Forelimb muscle (tissue), 1 donor: Measurements from ENCODE around the gene TOMM7. TPM values are rescaled to one million over a fixed set of nuclear protein-coding genes. Genes with fewer than 3 reads are reported as not detected.
"Not testable (repeated sequence)": the region's sequence is repeated elsewhere in the genome, so short reads cannot be mapped to it uniquely, and the experiment has no call there.

Experiments
- DNase-seq: peaks from one replicate; pipeline ENCODE4 v3.0.0-alpha.2; 2013; ENCODE audit warnings: low read depth
- polyA plus RNA-seq: library from polyadenylated mRNA; unstranded; fragments of 120-200 nt; gene quantifications from one replicate; pipeline ENCODE4 v1.2.1, GENCODE V29; 2013; ENCODE audit not compliant: insufficient read length

Gene TOMM7
- polyA plus RNA-seq, 1 donor = 807 TPM

DNA sequence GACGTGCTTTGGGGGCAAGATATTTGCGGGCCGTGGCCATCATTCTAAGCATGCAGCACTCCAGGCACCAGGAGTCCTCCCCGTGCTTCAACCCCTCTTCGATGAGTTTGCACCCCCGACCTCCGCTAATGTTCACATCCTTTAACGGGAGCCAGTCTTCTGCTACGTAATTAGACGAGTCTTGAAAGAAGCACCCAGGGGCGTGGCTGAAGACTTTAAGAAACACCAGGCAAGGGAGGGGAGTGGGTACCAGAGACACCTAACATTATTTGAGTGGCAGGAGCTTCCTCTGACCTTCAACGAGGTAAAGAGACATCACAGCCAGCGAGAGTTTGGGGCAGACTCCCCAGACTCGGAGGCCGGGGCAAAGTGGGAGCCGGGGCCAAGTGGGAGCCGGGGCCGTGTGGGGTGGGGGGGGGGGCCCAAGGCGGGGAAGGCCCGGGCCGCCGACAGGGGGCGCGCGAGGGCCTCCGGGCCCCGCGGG lies 31.1 kb upstream of the TOMM7 start:
- no peak for DNase-seq

DNA sequence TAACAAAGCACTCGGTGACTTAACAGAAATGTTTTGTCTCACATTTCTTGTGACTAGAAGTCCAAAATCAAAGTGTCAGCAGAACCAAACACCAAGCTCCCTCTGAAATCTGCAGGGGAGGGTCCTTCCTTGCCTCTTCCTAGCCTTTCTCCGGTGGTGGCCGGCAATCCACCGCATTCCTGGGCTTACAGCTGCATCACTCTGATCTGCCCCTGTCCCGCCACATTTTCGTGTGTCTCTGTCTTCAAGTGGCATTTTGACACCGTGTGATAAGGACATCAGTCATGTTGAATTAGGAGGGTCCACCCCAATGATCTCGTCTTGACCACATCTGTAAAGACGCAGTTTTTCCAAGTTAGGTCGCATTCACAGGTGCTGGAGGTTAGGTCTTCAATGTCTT lies 30.5 kb upstream of the TOMM7 start:
- DNase-seq = no peak

DNA sequence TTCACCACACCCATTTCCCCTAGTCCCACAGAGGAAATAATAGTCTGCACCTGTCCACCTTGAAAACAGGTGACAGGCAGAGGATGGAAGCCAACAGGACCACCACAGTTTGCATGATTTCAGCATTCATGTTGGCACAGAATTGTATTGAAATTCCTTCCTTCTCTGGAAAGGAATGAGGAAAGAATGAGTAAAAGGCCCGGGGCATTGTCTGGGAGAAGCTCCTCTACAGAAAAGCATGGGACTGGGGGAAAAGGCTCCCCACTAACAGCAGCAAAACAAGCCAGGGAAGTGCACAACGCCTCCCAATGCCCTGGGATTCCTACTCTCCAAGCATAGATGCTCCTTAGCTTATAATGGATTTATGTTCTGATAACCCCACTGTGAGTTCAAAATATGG lies 28.5 kb upstream of the TOMM7 start:
- DNase-seq = no peak

DNA sequence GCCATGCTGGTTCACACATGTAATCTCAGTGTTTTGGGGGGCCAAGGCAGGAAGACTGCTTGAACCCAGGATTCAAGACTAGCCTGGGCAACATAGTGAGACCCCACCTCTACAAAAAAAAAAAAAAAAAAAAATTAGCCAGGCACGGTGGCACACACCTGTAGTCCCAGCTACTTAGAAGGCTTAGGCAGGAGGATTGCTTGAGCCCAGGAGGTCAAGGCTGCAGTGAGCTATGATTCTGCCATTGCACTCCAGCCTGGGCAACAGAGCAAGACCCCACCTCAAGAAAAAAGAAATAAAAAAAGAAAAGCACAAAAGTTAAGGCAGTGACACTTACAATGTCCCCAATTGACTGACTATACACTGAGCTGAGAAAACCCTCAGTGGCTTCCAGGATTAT lies 27.7 kb upstream of the TOMM7 start:
- DNase-seq = not testable (repeated sequence)

DNA sequence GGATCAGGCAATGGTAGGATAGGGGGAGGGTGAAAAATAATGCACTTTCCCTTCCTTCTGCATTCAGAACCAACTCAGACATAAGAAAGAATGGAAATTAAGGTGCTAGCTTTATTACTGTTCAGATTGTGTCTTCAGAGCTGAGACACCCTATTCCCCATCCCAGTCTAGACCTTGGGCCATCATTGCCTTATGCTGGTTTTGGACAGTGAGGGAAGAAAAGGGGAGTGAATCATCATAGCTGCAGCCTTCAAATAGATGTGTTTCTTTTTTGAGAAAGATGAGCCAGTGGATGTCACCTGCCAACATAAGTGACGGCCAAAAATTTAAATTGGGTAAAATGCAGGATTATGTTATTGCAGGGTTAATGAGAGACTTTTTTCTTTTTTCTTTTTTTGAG lies 27.0 kb upstream of the TOMM7 start:
- DNase-seq = no peak

DNA sequence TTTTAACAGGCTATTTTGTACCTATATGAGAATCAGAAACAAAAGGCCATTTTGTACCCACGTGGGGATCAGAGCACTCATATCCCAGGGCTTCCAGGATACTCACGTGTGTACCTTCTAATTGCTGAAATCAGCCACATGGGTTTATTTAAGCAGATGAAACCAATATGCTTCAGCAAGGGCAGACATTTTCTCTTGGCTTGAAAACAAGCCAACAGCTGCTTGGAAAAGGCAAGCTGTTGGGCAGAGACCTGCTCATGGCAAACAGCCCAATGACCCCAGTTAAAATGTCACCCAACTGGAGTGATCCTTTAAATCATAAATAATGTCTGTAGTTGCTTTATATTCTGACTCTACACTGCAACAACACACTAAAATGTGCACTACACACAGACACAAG lies 26.5 kb upstream of the TOMM7 start:
- no peak for DNase-seq

DNA sequence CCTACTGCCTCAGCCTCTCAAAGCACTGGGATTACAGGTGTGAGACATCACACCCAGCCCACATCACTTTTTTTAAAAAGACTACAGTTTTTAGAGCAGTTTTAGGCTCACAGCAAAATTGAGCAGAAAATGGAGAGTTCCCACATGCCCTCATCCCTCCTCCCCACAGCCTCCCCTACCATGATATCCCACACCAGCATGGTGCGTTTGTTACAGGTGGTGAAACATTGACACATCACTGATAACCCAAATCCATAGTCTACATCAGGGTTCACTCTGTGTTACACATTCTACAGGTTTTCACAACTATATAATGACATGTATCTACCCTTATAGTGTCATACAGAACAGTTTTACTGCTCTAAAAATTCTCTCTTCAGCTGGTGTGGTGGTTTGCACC lies 24.3 kb upstream of the TOMM7 start:
- DNase-seq = no peak

DNA sequence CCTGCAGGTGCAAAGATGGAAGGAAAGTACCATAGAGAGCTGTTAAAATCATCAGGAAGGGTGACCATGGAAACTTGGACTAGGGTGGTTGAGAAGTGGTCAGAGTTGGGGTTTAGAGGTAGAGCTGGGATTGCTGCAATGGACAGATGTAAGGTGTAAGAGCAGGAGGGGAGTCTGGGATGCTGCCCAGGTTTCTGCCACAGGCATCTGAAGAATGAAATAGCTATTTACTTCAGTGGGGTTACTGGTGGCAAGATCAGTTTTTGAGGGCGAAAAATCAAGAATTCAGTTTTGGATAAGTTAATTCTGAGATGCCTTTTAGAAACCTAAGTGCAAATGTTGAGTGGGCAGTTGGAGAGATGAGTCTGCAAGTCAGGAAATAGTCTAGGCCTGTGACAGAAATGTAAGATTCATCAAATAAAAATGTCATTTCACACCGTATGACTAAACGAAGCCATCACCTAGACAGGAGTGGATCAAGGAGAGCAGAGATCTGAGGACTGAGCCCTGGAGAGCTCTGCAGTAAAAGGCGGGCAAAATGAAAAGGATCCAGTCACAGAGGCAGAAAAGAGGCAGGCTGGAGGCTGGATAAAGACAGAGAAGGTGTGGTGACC lies 22.7 kb upstream of the TOMM7 start:
- DNase-seq = no peak

DNA sequence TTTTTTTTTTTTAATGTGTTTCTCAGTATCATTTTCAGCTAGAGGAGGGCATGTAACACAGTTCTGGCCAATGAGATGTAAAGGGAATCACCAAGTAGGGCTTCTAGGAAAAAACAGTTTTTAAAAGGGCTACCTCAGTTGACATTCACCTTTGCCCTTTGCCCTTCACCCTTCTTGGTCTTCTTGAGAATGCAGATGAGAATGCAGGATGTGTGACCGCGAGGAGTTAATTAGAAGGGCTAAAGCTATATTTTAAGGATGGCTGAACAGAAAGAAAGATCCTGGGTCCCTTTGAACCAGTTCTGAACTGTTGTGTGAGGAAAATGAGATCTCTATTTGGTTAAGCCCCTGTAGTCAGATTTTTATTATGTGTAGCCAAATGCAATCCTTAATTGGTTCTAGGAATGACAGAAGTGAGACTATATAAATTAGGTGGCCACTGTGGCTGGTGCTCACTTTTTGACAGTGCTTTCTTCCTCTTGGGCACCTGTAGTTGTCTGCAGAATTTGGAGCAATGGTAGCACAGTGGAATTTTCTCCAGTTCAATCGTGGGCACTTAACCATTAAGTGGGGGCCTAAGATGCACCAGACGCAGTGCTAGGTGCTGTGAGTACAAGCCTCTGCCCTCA lies 21.1 kb upstream of the TOMM7 start:
- DNase-seq = no peak

DNA sequence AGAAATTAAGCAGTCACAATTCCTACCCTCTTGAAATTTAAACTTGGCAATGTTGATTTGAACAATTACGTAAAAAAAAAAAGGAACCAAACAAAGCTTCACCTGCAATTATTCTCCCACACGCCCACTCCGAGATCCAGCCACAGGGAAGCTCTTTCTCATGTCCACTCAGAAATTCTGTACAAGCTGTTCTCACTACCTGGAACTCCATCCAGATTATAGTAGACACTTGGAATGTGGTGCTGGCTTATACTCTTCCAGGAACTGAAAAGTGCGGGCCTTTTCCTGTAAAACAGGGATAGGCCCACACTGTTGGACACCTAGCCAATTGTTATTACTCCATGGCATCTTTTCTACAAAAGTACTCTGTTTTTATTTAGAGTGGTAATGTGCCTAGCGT lies 20.3 kb upstream of the TOMM7 start:
- no peak for DNase-seq

DNA sequence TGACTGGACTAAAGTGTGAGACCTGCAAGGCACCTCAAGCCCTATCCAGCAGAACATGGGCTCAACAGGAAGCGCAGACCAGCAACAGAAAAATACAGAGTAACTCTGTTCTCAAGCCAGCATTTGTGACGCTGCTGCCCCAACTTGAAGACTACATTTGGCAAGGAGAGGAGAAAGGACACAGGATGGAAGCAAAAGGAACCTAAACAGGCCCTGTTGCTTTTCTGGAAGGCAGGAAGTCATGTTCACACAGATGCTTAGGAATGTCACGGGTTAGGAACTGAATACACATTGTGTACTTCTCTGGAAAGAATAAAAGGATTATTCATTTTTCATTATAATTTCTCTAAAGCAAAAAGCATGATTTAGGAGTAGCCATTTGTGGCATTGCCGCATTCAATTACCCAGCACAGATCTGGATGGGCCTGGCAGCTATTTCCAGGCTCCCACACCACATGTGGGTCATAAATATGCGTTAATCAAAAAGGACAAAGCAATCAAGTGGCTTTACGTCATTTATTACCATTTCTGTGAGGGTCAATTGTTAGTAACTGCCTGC lies 19.8 kb upstream of the TOMM7 start:
- no peak for DNase-seq

DNA sequence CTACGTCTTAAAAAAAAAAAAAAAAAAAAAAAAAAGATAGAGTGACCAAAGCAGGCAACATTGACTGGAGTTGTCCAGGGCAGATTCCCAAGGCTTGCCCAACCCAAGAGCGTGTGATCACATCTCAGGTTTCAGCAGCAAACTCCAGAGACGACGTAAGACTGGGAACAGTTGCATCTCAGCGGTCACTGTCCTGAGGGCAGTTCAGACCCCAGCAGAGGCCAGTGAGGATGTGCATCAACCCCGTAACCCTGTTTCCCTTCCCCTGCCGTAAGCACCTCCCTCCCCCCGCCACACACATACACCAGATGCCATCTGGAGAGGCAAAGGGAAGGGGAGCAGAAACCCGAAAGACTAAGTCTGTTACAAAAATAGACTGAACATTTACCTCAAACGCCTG lies 19.3 kb upstream of the TOMM7 start:
- DNase-seq = no peak

DNA sequence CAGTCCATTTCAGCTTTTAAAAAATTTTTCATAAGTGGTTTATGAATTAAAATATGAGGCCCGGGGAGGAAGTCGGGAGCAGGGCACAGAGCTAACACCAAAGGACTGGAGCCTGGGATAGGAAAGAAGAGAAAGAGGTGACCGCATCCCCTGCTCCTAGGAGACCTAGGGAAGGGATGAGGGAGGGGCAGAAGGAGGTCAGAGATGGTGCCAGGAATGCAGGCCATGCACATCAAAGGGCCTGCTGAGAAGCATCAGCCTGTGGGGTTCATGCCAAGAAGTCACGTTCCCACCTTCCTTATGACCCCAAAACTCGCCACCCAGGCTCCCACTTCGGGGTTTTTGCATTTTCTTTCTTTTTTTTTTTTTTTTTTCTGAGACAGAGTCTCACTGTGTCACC lies 14.7 kb upstream of the TOMM7 start:
- DNase-seq = no peak

DNA sequence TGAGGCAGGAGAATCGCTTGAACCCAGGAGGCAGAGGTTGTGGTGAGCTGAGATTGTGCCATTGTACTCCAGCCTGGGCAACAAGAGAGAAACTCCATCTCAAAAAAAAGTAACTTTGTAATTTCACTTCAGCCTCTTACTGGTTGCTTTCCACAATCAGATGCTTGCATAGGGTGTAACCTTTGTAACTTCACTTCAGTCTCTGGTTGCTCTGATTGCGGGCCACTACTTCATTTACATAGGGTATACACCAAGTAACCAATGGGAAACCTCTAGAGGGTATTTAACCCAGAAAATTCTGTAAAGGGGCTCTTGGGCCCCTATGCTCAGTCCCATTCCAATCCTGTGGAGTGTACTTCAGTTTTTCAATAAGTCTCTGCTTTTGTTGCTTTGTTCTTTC lies 13.9 kb upstream of the TOMM7 start:
- DNase-seq = not testable (repeated sequence)

DNA sequence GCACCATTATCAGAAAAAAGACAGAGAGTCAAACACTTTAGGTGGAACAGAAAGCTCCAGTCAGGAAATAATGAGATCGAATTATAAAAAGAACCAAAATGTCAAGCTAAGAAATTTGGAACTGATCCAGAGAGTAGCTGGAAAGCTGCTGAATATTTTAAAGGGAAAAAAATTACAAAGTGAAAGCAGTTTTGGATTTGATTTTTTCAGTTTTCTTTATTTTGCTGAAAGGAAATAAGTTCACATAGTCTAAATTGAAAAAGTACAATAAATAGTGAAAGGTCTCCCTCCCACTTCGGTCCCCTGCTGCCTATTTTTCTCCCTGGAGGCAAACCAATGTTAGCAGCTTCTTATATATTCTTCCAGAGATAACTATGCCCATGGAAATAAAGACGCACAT lies 11.3 kb upstream of the TOMM7 start:
- no peak for DNase-seq

DNA sequence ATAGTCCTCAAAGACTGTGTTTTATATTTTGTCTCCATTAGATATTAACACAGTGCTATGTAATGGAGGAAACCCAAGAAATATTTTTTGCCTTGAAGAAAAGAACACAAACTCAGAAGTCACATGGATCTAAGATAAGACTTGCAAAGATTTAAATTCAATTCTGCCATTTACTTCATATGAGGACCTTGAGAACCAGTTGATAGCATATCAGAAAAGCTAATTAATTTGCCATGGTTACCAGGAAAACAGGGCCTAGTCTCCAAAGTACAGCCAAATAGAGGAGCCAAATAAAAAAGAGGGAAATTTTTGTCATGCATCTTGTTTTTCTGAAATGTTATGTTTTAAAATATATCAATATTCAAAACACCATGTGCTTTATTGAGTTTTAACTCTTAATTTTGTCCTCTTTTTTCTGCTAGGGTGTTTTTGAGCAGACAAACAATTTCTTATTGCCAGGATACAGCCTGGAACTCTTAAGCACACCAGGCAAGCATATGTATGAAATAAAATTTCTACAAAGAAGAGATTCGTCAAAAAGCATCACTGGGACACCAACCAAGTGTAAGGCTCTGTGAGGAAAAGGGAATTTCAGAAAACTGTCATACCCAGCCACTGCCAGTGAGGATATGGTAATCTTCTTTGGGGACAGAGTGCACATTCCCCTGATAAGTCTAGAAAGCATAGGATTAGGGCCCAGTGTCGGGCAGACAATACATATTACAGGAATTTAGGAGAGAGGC lies 10.6 kb upstream of the TOMM7 start:
- DNase-seq = no peak

DNA sequence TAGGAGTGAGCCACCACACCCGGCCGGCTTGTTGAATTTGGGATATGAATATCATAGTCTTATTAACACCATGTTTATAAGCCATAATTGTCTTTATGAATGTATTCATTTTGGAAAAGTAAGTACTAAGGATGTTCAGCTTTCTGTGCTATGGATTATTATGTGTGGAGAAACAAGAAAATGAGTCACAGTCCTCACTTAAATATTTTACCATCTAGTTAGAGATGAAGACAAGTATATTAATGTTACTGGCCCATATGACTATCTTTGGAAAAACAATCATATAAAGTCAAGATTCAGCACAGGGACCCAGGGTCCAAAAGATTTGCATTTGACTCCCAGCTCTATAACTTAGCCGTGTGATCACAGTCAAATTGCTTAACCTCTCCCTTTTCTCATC lies 9.8 kb upstream of the TOMM7 start:
- DNase-seq = no peak

DNA sequence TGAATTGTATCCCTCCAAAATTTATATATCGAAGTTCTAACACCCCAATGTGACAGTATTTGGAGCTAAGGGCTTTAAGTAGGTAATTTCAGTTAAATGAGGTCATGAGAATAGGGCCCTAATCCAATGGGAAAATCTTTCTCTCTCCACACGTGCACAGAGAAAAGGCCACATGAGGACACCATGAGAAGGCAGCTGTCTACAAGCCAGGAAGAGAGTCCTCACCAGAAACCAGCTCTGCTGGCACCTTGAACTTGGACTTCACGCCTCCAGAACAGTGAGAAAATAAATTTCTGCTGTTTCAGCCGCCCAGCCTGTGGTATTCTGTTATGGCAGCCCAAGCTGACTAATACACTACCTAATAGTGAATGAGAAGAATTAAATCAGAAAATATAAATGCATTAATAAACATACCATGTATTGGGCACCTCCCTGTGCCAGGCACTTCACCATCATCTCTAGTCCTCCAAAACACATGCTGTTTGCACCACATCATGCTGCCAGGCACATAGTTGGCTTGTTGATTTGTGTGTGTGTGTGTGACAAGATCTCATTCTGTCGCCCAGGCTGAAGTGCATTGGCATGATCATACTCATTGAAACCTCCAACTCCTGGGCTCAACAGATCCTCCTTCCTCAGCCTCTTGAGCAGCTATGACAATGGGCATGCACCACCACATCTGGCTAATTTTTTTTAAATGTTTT lies 9.1 kb upstream of the TOMM7 start:
- DNase-seq = no peak

DNA sequence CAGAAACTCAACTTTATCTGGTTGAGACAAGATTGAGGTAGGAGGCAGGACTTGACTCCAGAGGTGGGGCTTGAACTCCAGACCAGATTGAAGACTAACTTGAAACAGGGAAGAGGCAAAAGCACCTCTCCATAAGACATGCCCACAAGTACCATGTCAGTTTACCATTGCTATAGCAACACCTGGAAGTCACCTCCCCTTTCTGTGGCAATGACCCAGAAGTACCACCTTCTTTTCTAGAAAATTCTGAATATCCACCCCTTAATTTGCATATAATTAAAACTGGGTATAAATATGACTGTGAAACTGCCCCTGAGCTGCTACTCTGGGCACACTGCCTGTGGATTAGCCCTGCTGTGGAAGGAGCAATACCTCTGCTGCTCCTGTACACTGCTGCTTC lies 4.9 kb upstream of the TOMM7 start:
- DNase-seq = no peak

DNA sequence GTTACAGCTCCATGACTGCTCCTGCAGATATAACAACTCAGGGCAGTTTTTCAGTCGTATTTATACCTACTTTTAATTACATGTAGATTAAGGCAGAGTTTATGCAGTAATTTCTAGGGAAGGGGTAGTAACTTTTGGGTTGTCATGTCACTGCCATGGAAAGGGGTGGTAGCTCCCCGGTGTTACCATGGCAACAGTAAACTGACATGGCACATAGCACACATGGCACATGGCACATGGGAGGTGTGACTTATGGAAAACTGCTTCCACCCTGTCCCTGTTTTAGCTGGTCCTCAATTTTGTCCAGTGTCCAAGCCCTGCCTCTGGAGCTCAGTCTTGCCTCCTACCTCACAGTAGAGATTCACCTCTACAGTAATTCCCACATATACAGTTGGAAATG lies 3.9 kb upstream of the TOMM7 start:
- DNase-seq = no peak

DNA sequence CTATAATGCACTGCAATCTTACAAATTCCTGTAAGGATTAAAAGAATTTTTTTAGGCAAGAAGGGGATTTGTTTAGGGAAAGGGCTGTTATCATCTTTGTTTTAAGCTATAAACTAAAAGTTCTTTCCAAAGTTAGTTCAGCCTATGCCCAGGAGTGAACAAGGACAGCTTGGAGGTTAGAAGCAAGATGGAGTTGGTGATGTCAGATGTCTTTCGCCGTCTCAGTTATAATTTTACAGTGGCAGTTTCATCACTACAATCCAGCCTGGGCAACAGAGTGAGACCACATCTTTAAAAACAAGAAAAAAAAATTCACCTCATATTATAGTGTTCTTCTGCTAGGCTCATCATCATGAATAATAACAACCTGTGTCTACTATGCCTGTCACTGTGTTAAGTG lies 2.1 kb upstream of the TOMM7 start:
- DNase-seq = no peak

DNA sequence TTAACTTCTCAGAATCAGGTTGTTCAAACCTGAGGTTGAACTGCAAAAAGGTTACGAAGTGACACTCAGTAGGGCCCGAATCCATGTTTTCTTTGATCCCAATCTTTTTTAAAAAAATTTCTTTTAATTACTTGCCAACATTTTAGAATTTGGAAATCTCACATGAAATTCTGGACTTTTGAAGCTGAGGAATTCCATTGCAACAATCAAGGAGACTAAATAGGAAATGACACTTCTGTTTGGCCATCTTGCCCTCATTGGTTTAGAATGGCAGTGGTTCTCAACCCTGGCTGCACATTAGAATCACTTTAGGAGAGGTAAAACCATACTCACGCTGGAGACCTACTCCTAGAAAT lies 471 bp upstream of the TOMM7 start:
- no peak for DNase-seq
